Fibroblast of skin of right biceps (primary cell): Measurements from ENCODE around the gene ZBTB39.
A peak's percentile ranks its signal among the peaks of the same experiment; 100 is the strongest.
"Not testable (repeated sequence)": the region's sequence is repeated elsewhere in the genome, so short reads cannot be mapped to it uniquely, and the experiment has no call there.

ENCODE experiments used
- DNase-seq: peaks from one replicate; pipeline ENCODE4 v3.0.0-alpha.2; 2013

The ZBTB39 gene

GRCh38 chr12:57005980-57006808 lies at the start of gene ZBTB39:
TSS of gene ZBTB39 (minus strand) at chr12:57006546. CDS start at chr12:57004917, 1,629 bp downstream.
- DNase-seq = peak; percentile 73

GRCh38 chr12:57055824-57056223 lies 49.5 kb upstream of the ZBTB39 start:
- no peak for DNase-seq

GRCh38 chr12:57053901-57054300 lies 47.6 kb upstream of the ZBTB39 start:
- DNase-seq = not testable (repeated sequence)

- not testable (repeated sequence) for DNase-seq
These were observed 46.8 kb upstream of the ZBTB39 start for GRCh38 chr12:57053146-57053545.

GRCh38 chr12:57051011-57051410 lies 44.7 kb upstream of the ZBTB39 start:
- DNase-seq = no peak

- DNase-seq = no peak
These were observed 43.5 kb upstream of the ZBTB39 start, which contains the start of gene MYO1A for GRCh38 chr12:57049890-57050289. TSS of gene MYO1A (minus strand) at chr12:57050129. CDS start at chr12:57048323, 1,806 bp downstream.

- DNase-seq = no peak
These were observed 42.7 kb upstream of the ZBTB39 start for GRCh38 chr12:57049119-57049446.

GRCh38 chr12:57048423-57049118 lies 42.2 kb upstream of the ZBTB39 start:
- no peak for DNase-seq

- peak; percentile 15 for DNase-seq
These were observed 41.6 kb upstream of the ZBTB39 start for GRCh38 chr12:57047981-57048380.

GRCh38 chr12:57046947-57047890 lies 40.9 kb upstream of the ZBTB39 start:
- no peak for DNase-seq

GRCh38 chr12:57046086-57046791 lies 39.9 kb upstream of the ZBTB39 start:
- no peak for DNase-seq

GRCh38 chr12:57044889-57045288 lies 38.5 kb upstream of the ZBTB39 start:
- no peak for DNase-seq

- no peak for DNase-seq
These were observed 38.1 kb upstream of the ZBTB39 start for GRCh38 chr12:57044468-57044867.

- no peak for DNase-seq
These were observed 36.3 kb upstream of the ZBTB39 start for GRCh38 chr12:57042695-57043094.

- no peak for DNase-seq
These were observed 34.4 kb upstream of the ZBTB39 start for GRCh38 chr12:57040750-57041149.

GRCh38 chr12:57040211-57040610 lies 33.9 kb upstream of the ZBTB39 start:
- no peak for DNase-seq

GRCh38 chr12:57039016-57039798 lies 32.9 kb upstream of the ZBTB39 start:
- DNase-seq = no peak

GRCh38 chr12:57037264-57037663 lies 30.9 kb upstream of the ZBTB39 start:
- no peak for DNase-seq

- no peak for DNase-seq
These were observed 27.1 kb upstream of the ZBTB39 start for GRCh38 chr12:57033431-57033830.

- DNase-seq = no peak
These were observed 25.4 kb upstream of the ZBTB39 start for GRCh38 chr12:57031789-57032188.

- no peak for DNase-seq
These were observed 24.9 kb upstream of the ZBTB39 start for GRCh38 chr12:57031138-57031725.
